NOMO-1 (cell line): ENCODE measurements around the gene METAP2.
A peak's percentile ranks its signal among the peaks of the same experiment; 100 is the strongest.
"Not testable (repeated sequence)": the region's sequence is repeated elsewhere in the genome, so short reads cannot be mapped to it uniquely, and the experiment has no call there.

Experiments used
- DNase-seq, 2 experiments: peaks; one replicate each; lab custom pipeline; 2025; ENCODE audit not compliant: unreplicated experiment in 2 of 2; lab: John Stamatoyannopoulos, UW

Gene METAP2

DNA sequence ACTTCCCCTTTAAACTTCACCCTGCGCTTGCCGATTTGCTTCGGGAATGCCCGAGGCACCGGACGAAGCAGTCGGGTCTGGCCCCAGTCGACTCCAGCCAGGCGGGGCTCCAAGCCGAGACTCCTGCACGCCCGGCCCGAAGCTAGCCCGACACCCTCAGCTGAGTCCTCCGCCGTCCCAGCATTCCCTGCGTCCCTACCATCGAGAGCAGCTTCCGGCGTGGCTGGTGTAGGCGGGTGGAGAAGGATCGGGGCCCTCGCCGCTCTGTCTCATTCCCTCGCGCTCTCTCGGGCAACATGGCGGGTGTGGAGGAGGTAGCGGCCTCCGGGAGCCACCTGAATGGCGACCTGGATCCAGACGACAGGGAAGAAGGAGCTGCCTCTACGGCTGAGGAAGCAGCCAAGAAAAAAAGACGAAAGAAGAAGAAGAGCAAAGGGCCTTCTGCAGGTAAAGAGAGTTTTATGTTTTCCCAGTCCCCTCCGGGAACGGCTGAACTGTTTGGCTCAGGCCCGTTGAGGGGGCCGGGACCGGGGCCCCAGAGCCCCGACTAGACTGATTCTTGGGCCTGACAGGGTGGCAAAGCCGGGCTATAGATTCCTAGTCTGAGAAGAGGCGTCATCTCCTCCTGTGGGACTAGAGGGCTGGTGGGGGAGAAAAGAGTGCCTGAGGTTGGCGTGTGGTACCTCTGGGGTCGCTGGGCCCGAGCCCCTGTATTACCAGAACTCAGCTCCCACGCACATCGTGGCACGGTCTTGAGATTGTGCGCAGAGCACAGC lies at the start of gene METAP2:
Gene METAP2 (plus strand): TSS at position 269 of the 776 bp plus-strand sequence. CDS start 28 bp downstream, at position 297.
- DNase-seq: peak; percentile 96

DNA sequence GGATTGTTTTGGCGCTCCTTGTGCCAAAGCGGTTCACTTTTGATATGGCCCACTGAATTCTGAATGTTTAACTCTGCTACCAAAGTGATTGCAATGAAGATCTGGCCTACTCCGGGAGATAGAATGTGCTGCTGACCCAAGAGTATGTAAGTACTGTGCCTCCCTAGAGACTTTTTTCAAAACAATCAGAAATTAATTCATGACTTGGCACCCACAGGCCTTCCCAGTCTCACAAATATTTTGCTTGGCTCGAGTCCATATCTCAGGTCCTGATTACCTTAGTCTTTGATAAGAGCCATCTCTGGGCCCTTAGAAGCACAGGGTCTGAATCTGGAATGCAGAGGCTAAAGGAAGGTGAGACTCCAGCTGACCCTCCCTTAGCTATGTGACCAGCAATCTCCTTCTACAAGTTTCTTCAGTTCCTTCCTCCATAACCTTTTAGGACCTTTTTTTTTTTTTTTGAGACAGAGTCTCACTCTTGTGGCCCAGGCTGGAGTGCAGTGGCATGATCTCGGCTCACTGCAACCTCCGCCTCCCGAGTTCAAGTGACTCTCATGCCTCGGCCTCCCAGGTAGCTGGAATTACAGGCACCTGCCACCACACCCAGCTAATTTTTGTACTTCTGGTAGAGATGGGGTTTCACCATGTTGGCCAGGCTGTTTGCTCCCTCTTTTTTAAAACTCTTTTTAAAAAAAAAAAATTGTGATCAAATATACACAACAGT lies 49.5 kb upstream of the METAP2 start:
- DNase-seq: no peak

DNA sequence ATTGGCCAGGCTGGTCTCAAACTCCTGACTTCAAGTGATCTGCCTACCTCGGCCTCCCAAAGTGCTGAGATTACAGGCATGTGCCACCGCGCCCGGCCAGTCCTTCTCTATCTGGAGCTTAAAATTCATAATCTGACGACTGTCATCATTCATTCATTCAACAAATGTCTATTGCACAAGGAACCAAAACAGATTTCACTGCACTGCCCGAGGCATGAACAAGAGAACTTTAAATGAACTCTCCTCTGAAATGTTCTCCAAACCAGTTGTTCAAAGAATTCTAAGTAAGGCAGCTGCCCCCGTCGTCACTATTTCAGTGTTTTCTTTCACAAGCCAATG lies 44.8 kb upstream of the METAP2 start:
- no peak for DNase-seq

DNA sequence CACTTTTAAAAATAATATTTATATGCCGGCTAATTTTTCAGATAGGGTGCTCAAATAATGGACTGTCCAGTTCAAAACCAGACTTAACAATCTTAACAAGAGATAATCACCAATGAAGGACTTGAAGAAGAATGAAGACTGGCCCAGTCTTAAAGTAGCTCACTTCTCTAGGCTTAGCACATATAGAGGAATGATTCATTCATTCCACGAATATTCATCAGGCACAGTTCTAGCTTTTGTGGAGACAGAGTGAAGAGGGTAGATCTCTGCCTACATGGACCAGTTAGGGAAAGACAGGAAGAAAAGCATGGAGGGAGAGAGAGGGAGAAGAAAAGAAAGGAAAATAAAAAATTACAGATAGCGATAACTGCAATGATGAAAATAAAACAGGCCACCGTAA lies 42.8 kb upstream of the METAP2 start:
- DNase-seq: no peak

DNA sequence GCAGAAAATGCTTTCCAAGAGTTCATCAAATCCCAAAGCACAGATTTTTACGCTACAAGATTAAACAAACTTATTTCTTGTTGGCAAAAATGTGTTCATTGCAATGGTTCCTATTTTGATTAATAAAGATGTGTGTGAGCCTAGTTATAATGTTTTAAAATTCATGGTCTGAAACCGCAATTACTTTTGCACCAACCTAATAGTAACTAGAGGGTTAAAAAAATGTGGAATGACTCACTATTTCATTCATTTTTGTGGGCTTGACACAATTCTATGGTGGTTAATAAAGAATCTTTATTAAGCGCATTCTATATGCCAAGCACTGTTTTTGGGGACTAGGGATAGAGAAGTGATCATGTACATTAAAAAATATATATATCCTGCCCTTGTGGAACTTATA lies 38.6 kb upstream of the METAP2 start:
- DNase-seq: no peak

DNA sequence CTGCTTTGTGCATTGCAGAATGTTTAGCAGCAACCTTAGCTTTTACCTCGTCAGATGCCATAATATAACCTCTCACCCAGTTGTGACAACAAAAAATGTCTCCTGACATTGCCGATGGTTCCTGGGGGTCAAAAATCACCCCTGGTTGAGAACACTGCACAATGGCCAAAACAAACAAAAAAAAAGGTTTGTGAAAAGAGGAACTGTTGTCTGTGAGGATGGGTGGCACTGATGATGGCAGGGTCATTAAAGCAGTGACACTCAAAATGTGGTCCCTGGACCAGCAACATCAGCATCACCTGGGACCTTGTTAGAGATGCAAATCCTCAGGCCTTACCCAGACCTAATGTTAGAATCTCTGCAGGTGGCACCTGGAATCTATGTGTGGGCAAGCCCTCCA lies 36.4 kb upstream of the METAP2 start:
- no peak for DNase-seq

DNA sequence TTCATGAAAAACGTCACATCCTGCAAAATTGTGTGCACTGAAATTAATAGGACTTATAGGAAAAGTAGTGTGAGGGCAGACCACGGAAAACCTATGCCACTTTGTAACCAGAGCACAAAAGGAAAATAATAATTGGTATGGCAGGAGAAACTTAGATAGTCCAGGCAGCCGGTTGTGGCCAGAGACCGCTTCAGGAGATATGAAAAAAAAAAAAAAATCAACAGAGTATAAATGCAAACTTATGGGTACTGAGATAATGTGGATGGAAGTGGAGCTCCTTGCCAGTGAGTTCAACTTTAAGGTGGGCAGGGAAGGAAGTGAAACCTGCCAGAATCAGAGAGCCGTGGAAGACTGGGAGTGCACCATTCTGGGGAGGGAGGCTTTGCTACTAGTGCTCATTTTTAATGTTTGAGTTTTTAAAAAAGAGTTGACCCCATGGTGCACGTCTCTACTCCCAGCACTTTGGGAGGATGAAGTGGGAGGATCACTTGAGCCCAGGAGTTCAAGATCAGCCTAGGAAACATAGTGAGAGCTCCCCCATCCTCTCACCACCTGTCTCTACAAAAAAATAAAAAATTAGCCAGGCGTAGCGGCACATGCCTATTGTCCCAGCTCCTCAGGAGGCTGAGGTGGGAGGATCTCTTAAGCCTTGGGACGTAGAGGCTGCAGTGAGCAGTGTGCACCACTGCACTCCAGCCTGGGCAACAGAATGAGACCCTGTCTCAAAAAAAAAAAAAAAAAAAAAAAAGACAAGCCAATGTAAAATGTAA lies 34.3 kb upstream of the METAP2 start:
- DNase-seq: peak in 1 of 2 experiments; percentile 3

DNA sequence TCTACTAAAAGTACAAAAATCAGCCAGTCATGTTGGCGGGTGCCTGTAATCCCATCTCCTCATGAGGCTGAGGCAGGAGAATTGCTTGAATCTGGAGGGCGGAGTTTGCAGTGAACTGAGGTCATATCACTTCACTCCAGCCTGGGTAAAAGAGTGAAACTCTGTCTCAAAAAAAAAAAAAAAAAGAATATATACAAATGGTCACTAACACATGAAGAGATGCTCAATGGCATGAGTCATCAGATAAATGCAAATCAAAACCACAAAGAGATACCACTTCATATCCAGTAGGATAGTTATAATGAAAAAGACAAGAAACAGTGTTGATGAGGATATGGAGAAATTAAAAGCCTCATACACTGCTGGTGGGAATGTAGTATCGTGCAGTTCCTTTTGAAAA lies 33.6 kb upstream of the METAP2 start:
- no peak for DNase-seq

DNA sequence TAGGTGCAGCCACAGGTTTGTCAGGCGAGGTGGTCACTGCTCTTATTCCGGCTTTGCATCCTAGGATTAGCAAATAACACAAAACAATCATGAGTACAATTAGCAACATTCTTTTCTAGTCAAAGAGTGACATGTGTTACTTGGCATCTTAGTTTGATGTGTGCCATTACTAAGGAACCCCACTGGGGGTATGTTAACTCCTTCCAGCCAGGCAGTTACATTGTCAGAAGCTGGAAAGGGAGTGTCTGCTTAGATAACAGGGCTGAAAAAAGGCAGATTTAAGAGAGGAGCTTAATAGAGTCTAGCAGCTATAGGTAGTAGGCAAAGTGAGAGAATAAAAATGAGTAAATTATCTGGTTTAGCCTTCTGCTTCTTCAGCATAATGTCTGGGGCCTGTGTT lies 30.5 kb upstream of the METAP2 start:
- no peak for DNase-seq

DNA sequence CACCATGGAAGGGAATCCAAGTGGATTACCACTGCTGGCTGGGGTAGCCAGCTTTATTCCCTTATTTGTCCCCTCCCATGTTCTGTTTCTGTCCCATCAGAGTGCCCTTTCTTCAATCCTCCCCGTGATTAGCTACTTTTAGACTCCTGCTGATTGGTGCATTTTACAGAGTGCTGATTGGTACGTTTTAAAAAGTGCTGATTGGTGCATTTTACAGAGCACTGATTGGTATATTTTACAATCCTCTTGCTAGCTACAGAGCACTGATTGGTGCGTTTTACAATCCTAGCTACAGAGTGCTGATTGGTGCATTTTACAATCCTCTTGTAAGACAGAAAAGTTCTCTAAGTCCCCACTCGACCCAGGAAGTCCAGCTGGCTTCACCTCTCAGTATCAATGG lies 28.9 kb upstream of the METAP2 start:
- DNase-seq: not testable (repeated sequence)

DNA sequence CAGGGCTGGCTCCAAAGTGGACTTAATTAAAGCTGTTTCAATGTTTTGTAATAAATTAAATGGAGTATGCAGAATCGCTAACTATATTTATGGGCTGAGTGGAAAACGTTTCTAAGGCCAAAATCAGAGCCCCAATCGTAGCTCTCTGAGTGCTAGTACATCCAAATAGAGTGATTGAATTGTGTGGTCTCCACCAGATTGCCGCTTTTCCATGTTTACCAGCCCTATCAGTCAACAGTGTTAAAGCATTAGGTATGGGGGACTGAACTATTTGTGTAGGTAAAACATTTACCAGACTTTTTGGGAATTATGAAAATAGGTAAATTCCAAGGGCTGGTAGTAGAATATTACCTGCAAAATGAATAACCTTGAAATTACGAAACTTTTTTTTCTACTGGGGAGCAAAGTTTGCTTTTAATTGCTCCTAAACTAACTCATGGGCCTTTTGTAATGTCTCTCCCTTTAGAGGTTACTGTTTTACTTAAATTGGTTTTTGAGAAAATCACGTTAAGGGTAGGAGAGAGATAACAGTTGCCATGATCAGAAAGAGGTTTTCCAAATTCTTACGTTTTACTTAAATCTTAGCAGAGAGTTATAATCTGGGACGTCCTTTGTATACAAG lies 28.0 kb upstream of the METAP2 start:
- no peak for DNase-seq

DNA sequence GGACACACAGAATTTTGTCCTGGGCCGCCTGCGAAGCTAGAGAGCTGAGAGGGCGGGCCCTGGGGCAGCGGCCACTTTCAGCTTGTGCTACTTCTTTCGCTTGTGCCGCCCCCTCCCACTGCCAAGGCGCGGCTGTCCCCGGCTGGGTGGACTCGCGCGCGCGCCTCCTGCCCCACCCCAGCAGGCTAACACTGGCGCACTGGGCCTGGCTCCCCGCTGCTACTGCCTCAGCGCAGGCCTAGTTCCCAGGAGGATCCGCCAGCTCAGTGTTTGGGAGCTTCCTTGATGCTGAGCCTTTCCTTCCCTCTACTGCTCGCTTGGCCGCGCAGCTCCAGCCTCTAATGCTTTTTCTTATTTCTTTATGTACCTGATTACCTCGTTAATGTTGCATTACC lies 27.4 kb upstream of the METAP2 start:
- DNase-seq: no peak

DNA sequence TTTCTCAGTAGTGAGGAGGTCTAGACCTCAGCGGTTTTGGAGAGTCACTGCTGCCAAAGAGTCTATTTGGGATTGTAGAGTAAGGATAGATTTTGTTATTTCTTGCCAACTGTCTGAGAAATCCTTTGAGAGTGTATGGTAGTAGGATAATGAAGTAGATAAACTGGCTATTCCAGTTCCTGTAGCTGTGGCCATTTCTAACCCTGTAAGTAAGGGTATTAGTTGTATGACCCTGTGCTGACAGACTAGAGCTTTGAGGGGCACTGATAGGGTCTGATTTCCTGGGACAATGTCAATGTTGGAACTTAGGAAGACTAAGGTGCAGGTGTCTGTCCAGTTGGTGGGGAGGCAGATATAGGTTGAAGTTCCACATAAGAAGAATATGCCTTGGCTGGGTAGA lies 24.3 kb upstream of the METAP2 start:
- not testable (repeated sequence) for DNase-seq

DNA sequence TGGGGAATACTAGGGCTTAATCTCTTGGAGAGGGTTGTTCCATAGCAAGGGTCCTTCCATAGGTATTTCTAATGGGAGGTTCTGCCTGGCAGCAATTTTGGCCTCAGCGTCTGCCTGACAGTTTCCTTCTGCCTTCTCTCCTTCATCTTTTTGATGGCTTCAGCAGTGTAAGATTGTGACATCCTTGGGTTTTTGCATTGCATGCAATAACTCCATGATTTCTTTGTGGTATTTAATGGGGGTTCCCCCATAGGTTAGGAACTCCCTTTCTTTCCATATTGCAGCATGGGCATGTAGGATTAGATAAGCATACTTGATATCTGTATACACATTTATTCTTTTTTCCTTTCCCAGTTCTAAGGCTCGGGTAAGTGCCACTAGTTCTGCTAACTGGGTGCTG lies 21.5 kb upstream of the METAP2 start:
- not testable (repeated sequence) for DNase-seq

DNA sequence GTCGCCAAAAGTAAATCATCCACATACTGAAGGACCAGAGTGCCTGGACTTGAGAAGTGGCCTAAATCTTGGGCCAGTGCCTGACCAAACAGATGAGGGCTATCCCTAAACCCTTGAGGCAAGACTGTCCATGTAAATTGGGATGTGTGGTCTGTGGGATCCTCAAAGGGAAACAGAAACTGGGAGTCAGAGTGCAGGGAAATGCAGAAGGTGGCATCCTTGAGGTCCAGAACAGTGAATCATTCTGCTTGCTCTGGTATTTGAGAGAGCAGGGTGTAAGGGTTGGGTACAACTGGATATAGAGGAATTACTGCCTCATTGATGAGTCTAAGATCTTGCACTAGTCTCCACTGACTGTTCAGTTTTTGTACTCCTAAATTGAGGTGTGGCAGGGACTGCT lies 20.1 kb upstream of the METAP2 start:
- DNase-seq: not testable (repeated sequence)

DNA sequence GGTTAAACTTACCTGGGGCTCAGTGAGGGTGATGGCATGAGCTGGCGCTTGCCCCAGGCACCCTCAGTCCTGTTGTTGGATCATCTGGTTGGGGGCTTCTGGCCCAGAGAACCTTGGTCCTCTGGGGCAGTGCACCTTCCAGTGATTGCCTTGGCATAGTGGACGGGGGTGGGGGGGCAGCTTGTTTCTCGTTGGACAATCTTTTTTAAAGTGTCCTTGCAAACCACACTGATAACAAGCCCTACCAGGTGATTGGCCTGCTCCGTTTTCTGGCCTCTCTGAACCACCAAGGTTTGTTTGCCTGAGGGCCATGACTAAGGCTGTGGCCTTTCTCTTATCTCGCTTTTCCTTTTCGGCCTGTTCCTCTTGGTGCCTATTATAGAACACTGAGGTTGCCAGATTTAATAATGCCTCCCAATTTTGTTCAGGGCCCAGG lies 19.2 kb upstream of the METAP2 start:
- not testable (repeated sequence) for DNase-seq

DNA sequence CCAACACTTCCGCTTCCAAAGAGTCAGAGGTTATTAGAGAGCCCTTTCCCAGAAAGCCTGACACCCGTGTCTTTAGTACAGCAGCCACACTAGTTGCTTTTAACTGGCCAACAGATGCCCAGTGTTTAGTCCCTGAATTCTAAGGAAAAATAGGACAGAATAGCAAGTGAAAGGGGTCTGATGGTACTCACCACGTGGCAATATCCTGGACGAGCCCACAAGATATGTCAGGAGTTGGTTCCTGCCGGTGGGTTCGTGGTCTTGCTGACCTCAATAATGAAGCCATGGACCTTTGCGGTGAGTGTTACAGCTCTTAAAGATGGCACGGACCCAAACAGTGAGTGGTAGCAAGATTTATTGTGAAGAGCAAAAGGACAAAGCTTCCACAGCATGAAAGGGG lies 16.3 kb upstream of the METAP2 start:
- not testable (repeated sequence) for DNase-seq

DNA sequence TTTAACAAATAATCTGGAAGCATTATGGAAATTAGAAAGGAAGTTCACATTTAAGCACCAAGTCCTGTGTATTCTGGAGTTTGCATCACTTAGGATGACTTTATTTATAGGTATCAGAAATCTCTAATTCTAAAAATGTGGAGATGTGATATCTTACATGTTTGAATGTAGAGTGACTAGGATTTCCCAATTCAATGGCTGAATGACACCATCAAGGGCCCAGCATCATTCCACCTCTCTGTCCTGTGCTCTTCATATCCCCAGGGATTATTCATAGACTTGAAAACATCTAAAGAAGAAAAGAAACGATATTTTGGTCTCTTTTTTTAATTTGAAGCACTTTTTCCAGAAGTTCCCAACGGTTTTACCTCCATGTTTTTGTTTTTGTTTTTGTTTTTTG lies 15.2 kb upstream of the METAP2 start:
- no peak for DNase-seq

DNA sequence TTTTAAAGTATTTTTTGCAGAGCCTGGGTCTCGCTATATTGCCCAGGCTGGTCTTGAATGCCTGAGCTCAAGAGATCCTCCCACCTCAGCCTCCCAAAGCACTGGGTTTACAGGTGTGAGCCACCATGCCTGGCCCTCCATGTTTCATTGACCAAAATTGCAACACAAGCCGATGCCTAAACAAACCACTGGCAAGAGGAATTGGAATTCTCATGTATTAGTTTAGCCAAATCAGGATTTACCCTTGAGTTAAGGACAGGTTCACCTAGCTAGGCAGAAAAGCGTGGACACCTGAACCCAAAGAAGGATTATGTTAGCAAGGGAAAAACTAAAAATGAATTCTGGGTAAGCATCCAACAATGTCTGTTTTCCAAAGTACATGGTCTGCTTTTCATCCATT lies 14.6 kb upstream of the METAP2 start:
- DNase-seq: no peak

DNA sequence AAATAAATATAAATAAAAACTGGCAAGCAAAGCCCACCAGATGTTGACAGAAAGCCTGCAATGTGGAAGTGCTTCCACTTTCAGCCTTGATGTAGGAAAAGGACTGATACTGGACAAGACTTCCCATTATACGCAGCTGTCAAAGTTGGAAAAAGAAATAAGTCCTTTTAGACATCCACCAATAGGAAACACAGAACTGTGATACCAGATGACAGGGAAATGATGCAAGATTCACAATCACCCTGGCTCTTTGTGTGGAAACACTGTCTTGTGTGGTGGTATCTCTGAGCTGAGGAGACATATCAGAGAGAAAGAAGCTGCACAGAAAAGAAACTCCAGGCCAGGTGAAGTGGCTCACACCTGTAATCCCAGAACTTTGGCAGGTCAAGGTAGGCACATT lies 13.8 kb upstream of the METAP2 start:
- DNase-seq: no peak

DNA sequence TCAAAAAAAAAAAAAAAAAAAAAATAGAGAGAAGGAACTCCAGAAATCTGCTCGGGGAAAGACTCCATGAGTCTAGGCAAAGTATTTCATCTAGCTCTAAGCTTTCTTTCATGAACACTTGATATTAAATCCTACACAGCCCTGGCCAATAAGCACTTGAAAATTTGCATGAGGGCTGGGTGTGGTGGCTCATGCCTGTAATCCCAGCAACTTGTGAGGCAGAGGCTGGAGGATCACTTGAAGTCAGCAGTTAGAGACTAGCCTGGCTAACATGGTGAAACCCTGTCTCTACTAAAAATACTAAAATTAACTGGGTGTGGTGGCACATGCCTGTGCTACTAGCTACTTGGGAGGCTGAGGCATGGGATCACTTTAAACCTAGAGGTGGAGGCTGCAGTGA lies 13.1 kb upstream of the METAP2 start:
- no peak for DNase-seq
